Renal cortex interstitium (tissue), 11 donors: ENCODE results near the gene NRN1L. TPM values are rescaled to one million over a fixed set of nuclear protein-coding genes. Genes with fewer than 3 reads are reported as not detected.
A peak's percentile ranks its signal among the peaks of the same experiment; 100 is the strongest.
"Not testable (repeated sequence)": the region's sequence is repeated elsewhere in the genome, so short reads cannot be mapped to it uniquely, and the experiment has no call there.

Source experiments
- DNase-seq, 11 donors: peaks; one replicate each; pipeline ENCODE4 v3.0.0-alpha.2; 2013; ENCODE audit warnings: low read depth in 9 of 11, low spot score in 4 of 11; ENCODE audit errors: extremely low read depth in 1 of 11
- polyA plus RNA-seq, 3 donors: library from polyadenylated mRNA; unstranded; fragments of 120-200 nt; gene quantifications; one replicate each; pipeline ENCODE4 v1.2.1, GENCODE V29; 2013; ENCODE audit not compliant: insufficient read length in 3 of 3

The NRN1L gene
- polyA plus RNA-seq, 3 donors: 0.43 to 0.70 TPM; not detected in 1

- DNase-seq: peak in 1 of 11 donors; percentile 49
These were observed 27.0 kb upstream of the NRN1L start for GRCh38 chr16:67857547-67858233.

GRCh38 chr16:67858500-67858899 lies 26.2 kb upstream of the NRN1L start:
- no peak for DNase-seq

GRCh38 chr16:67860589-67861398 lies 23.9 kb upstream of the NRN1L start:
- DNase-seq: no peak

- no peak for DNase-seq
These were observed 22.8 kb upstream of the NRN1L start for GRCh38 chr16:67861877-67862276.

- no peak for DNase-seq
These were observed 21.8 kb upstream of the NRN1L start for GRCh38 chr16:67862623-67863583.

GRCh38 chr16:67864044-67864443 lies 20.6 kb upstream of the NRN1L start:
- DNase-seq: not testable (repeated sequence)

GRCh38 chr16:67864594-67864993 lies 20.1 kb upstream of the NRN1L start:
- no peak for DNase-seq

GRCh38 chr16:67865318-67865717 lies 19.4 kb upstream of the NRN1L start:
- DNase-seq: no peak

GRCh38 chr16:67868290-67868689 lies 16.4 kb upstream of the NRN1L start:
- no peak for DNase-seq

- no peak for DNase-seq
These were observed 15.0 kb upstream of the NRN1L start for GRCh38 chr16:67869653-67870052.

GRCh38 chr16:67871256-67871655 lies 13.4 kb upstream of the NRN1L start:
- DNase-seq: no peak

- no peak for DNase-seq
These were observed 12.5 kb upstream of the NRN1L start for GRCh38 chr16:67872131-67872630.

- peak in 6 of 11 donors; percentile 34 to 71 (median 58) for DNase-seq
These were observed 11.9 kb upstream of the NRN1L start, which contains the start of gene EDC4 for GRCh38 chr16:67872631-67873434. TSS of gene EDC4 (plus strand) at chr16:67873052. CDS start at chr16:67873262, 210 bp downstream.

GRCh38 chr16:67873435-67874370 lies 11.0 kb upstream of the NRN1L start:
- no peak for DNase-seq

- DNase-seq: no peak
These were observed 10.3 kb upstream of the NRN1L start for GRCh38 chr16:67874372-67874771.

GRCh38 chr16:67877064-67877463 lies 7.6 kb upstream of the NRN1L start:
- DNase-seq: no peak

GRCh38 chr16:67878232-67878631 lies 6.5 kb upstream of the NRN1L start:
- DNase-seq: no peak
